Body of pancreas (tissue), 4 donors: Measurements from ENCODE around the gene NOL12.

Experiments used
- POLR2A ChIP-seq, 3 donors: fragments of 450-650 bp; IDR thresholded peaks; one replicate each; pipeline ENCODE4 v1.6.1; 2016; ENCODE audit warnings: antibody characterized with exemption in 3 of 3, mild to moderate bottlenecking in 2 of 3
- TF ChIP-seq, protein P1 (sequence below), 7 experiments: fragments of 450-650 bp in 4 of 7; fragments of 200-600 bp in 3 of 7; sonication (generic) in 3 of 7; IDR thresholded peaks; one replicate each; pipeline ENCODE4 v1.5.1; 2016 to 2019; ENCODE audit warnings: antibody characterized with exemption in 7 of 7

DNA sequence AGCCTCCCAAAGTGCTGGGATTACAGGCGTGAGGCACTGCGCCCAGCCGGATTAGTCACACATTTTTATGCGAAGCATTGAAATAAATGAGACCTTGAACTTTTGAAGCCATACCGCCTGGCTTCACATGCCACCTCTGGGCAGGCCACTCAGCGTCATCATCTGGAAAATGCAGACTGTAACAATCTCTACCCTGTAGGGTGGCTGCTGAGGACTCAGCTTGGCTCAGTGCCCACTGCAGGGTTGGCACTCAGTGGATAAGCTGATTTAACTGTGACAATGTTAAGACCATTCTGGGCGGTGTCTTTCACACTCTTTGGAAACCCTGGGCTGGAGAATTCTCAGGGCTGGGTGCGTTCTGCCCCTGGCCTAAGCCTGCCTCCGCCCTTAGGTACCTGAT is 38.2 kb upstream of the NOL12 start:
- TF ChIP-seq, protein P1, sequence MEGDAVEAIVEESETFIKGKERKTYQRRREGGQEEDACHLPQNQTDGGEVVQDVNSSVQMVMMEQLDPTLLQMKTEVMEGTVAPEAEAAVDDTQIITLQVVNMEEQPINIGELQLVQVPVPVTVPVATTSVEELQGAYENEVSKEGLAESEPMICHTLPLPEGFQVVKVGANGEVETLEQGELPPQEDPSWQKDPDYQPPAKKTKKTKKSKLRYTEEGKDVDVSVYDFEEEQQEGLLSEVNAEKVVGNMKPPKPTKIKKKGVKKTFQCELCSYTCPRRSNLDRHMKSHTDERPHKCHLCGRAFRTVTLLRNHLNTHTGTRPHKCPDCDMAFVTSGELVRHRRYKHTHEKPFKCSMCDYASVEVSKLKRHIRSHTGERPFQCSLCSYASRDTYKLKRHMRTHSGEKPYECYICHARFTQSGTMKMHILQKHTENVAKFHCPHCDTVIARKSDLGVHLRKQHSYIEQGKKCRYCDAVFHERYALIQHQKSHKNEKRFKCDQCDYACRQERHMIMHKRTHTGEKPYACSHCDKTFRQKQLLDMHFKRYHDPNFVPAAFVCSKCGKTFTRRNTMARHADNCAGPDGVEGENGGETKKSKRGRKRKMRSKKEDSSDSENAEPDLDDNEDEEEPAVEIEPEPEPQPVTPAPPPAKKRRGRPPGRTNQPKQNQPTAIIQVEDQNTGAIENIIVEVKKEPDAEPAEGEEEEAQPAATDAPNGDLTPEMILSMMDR (IDR thresholded peaks at IDR 0.05): no peak
- TF ChIP-seq POLR2A (IDR thresholded peaks at IDR 0.05): no peak
